HG02973 (cell line): ENCODE data around the gene ELOA.
"Not testable (repeated sequence)": the region's sequence is repeated elsewhere in the genome, so short reads cannot be mapped to it uniquely, and the experiment has no call there.

ENCODE experiments used
- ATAC-seq: cut with Tn5 transposase; IDR thresholded peaks from one replicate; pipeline ENCODE4 v1.9.1; 2021; ENCODE audit warnings: moderate library complexity; ENCODE audit not compliant: unreplicated experiment

Gene ELOA

DNA sequence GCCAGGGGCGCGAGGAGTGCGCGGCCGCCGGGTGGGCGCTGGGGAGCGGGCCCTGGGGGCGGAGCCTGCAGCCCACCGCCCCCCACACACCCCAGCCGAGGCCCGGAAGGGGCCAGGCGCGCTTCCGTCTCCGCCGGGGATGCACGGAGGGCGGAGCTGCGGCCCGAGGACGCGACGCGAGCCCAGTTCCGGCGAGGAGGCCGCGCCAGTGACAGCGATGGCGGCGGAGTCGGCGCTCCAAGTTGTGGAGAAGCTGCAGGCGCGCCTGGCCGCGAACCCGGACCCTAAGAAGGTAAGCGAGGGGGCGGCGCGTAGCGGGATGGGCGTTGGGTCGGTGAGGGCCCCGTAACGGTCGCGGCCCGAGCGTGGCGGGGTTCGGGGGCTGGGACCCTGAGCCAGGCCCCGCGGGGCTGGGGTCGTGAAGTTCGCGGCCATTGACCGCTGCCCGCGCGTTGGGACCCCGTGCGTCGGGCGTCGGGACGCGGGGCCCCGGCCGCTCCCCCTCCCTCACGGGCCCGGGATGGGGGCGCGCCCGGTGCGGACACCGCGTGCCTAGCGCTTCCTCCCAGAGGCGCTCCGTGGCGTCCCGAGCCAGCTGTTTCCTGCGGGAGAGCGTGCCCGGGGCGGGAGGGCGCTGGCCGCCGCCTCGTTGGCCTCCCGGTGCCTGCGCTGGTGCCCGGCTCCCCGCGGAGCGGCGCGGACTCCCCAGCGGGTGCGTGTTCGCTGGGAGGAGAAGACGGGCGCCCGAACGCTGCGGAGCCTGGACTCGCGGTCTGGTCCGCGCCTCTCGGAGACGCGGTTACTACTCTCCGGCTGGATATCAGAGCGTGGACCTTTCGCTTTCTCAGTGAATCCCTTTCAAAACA, at the start of gene ELOA:
Gene ELOA (plus strand): TSS at position 185 of the 866 bp plus-strand sequence. CDS start 33 bp downstream, at position 218.
- peak; percentile 58 for ATAC-seq

GRCh38 chr1:23693599-23693998, 49.7 kb upstream of the ELOA start:
- ATAC-seq = no peak

GRCh38 chr1:23694371-23694770, 48.9 kb upstream of the ELOA start:
- no peak for ATAC-seq

- no peak for ATAC-seq
Observed at GRCh38 chr1:23695667-23696066, 47.6 kb upstream of the ELOA start.

DNA sequence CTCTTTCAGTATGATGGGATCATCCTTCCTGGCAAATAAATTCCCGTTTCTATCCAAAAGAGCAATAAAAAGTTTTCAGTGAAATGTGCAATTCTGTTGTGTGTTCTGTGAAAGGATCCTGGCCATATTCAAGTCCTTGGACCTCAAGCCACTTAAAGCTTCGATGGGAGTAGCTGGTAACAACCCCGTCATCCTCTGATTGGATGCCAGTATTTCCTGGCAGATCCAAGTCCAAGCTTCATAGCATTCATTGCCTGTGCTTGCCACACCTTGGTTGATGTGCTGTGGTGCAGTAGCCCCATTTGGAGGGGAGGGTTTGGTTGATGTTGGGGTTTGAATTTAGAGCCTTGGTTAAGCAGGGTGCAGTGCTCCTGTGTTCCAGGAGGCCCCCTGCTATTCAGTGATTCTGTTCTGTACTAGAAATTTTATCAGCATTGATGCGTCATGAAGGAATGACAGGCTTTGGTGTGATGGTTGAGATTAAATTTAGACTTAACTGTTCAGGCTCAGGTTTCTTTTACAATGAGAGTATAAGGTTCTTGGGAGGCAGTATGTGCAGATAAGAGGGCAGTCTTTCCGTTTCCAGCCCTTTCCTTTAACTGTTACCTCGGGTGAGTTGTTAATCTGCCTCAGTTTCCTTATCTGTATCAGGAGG, 46.8 kb upstream of the ELOA start:
- no peak for ATAC-seq

DNA sequence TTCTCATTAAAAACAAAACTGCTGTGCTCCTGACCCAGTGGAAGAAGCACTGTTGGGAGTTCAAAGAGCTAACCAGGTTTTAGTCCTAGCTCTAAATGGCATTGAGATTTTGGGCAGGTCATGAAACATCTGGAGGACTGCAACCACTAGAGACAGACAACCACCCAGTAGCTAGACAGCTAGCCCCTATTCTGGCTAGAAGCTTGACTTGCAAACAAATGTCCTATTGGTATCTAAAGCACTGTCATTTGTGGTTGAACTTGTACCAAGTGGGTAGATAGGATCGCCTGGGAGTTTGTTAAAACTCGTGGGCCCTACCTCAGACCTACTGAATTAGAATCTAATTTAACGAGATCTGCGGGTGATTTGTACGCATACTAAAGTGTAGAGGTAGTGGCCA, 44.8 kb upstream of the ELOA start:
- ATAC-seq = no peak

DNA sequence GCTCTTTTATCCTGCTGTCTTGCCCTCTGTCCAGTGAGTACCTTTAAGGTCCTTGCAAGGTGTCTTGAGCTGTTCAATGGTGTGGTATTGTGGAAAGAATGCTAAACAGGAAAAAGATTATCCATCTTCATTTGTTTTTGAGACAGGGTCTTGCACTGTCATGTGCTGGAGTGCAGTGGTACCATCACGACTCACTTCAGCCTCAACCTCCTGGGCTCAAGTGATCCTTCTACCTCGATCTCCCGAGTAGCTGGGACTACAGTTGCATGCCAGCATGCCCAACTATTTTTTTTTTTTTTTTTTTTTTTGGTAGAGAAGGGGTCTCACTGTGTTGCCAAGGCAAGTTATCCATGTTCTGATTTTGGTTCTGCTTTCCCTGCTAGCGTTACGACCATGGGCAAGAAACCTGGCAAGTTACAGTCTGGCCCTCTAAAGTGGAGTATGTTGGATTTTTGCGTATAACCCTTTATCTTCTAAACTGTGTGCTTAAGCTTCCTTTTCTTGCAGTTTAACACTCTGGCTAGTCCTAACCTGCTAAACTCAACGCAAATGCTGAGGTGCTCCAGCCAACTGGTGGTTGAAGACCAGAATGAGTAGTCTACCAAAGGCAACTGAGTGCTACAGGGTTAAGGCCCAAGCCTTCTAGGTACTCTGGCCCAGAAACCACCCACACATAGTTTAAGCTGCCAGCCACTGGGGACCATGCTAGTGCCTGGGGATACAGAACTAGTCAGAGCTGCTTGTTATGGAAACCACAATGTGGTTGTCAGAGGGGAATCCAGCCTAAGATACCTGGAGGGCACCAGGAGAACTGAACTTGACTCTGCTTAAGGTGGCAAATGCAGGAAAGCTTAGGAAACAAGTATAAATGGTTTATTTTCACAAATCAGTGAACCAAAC, 43.7 kb upstream of the ELOA start:
- ATAC-seq = no peak

GRCh38 chr1:23701310-23701709, 42.0 kb upstream of the ELOA start:
- no peak for ATAC-seq

GRCh38 chr1:23701996-23702395, 41.3 kb upstream of the ELOA start:
- ATAC-seq = no peak

DNA sequence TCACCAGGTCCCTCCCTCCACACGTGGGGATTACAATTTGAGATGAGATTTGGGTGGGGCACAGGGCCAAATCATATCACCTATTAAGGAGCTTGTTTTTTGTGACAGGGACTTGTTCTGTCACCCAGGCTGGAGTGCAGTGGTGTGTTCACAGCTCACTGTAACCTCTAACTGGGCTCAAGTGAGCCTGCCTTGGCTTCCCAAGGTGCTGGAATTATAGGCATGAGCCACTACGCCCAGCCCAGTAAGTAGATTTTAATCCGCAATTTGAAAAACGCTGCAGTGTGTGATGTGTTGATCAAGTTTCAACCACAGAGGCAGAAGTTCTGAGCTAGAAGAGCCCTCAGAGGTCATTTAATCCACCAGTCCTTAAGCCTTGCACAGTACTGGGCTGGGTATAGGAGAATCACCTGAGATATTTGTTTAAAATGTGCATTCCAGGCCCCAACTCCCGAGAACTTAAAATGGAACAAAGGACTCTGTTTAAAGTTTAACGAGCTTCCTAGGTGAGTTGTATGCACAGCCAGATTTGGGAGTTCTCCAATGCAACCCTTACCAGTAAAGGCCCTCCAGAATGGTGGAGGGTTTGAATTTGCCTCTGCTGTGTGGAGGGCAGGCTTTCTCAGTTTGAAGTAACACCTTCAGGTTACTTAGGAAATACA, 38.3 kb upstream of the ELOA start:
- ATAC-seq = no peak

DNA sequence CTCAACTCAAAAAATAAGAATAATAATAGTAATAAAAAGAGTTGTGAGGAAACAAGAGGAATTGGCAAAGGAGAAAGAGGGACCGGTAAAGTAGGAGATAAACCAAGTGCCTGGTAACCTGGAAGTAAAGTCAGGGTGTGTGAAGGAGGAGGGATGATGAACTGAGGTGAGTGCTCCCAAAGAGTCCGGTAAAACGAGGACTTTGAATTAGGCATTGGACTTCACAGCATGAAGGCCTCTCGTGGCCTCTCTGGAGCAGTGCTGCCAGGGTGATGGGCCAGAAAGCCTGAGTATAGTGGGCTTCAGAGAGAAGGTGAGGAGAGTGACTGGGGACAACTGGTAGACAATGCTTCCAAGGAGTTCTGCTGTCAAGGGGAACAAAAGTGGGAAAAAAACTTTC, 34.0 kb upstream of the ELOA start:
- ATAC-seq = no peak

DNA sequence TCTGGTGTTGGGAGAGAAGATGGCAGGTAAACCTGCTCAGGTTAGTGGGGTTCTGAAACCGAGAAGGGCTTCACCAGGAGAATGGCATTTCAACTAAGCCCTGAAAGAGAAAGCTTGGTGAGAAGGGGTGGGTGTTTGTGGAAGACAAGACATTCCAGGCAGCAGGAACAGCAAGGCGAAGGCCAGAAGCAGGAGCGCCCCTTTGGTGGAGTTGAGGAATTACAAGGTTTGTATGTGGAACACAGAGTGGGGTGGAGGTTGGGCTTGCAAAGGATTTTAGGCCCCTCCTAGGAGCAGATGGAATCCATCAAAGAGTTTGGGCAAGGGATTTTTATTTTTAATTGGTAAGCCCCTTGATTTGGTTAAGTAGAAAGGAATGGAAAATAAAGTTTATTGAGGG, 24.8 kb upstream of the ELOA start:
- ATAC-seq = no peak

- ATAC-seq = no peak
Observed at GRCh38 chr1:23719162-23719820, 24.0 kb upstream of the ELOA start.

DNA sequence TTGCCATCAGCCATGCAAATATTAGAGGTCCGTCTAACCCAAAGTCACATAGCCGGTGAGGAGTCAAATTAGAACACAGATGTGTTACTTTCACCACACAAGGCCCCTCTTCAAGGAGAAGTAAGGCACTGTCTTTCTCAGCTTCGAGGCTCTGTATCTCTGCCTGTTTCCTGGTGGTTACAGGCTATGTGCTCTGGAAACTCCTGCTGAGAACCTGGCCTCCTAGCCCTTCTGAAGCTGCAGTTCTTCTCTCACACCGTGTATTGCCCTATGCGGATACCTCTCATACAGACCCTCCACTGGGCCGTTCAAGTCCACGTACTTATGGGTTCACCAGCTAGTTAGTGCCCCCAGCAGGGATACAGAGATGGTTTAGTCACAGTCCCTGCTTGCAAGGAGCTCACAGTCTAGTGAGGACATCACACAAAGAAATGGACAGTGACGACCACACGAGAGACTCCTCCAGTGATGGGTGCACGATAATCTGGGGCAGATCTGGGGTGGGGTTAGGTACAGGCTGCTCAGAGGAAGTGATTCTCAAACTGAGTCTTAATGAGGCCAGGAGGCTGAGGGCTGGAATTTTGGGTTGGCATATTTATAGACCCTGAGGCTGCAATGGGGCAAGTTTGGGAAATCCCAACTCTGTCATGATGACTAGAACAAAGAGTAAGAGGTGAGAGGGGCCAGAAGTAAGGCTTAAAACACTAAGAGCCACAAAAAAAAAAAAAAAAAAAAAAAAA, 22.8 kb upstream of the ELOA start:
- ATAC-seq = peak; percentile 51

- ATAC-seq = no peak
Observed at GRCh38 chr1:23722652-23723051, 20.6 kb upstream of the ELOA start.

DNA sequence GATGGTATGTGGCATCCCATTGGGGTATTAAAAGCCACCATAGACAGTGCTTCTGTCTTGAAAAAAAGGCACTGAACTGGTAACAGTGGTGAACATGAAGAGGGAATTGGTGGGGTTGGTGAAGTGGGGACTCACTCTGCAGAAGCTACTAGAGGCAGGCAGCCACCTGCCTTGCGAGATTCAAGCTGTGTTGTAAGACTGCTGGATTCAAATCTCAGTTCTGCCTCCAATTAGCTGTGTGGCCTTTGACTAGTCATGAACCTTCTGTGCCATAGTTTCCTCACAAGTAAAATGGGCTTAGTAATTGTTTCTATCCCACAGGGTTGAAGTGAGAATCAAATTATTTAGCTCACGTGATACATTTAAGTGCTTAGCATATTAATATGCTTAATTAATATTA, 16.6 kb upstream of the ELOA start:
- no peak for ATAC-seq

DNA sequence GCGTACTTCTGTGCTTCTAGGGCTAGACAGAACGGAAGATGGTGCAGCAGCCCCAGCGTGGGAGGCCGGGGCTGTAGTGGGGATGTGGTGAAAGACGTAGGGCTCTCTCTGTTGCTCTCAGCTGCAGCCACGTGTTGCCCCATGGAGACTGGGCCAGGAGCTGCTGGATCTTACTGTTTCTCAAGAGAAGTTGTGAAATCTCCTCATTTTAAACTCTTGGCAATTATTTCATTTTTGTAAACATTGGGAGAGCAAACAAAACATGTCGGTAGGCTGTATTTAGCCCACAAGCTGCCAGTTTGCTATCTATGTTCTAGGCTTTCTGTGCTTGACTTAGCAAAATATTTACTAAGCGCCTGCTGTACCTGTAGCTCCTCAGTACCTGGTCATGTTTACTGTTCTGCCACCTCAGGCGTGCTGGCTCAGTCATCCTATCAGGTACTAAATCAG, 15.9 kb upstream of the ELOA start:
- ATAC-seq = peak; percentile 41

DNA sequence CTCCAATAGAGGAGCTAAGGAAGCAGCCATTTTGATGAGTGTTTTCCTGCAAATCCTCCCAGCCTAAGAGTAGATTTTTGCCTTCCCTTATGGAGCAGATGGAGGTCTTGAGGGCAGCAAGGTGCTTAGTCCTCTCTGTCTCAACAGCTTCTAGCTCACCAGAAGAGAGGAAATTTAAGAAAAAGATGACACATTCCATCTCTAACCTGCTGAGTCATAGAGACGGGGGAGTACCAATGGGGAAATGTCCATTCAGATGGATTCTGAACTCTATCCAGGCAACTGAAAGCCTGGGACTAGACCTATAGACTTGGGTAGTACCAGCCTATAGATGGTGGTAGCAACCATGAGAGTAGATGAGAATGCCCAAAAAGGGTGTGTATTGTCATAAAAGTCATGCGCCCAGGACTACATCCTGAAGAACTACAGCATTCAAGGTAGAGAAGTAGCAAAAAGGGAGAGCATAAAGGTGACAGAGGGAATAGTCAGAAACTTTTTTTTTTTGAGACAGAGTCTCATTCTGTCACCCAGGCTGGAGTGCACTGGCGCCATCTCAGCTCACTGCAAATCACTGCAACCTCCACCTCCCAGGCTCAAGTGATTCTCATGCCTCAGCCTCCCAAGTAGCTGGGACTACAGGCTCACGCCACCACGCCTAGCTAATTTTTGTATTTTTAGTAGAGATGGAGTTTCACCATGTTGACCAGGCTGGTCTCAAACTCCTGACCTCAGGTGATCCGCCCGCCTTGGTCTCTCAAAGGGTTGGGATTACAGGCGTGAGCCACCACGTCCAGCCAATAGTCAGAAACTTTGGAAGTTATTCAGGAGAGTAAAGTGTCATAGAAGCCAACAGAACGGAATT, 10.7 kb upstream of the ELOA start:
- ATAC-seq = no peak

DNA sequence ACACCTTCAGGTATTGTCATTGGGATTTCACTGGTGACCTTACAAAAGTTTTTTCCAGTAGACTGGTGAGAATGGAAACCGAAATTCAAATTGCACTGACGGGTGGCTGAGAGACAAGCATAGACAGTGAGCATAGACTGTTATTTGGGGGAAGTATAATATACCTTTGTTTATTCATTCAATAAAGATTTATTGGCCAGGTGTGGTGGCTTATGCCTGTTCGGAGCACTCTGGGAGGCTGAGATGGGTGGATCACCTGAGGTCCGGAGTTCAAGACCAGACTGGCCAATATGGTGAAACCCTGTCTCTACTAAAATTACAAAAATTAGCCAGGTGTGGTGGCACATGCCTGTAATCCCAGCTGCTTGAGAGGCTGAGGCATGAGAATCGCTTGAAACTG, 10.0 kb upstream of the ELOA start:
- not testable (repeated sequence) for ATAC-seq
